GM23338 (cell line): ENCODE data around the gene TMEM30A. TPM values are rescaled to one million over a fixed set of nuclear protein-coding genes. Genes with fewer than 3 reads are reported as not detected.

Experiments used
- ATAC-seq: fragments of 200-7000 bp; cut with Tn5 transposase; 3 replicates; pipeline ENCODE4 v1.9.1; 2020
- DNase-seq: peaks from one replicate; pipeline ENCODE4 v3.0.0-alpha.2; 2015; ENCODE audit warnings: low spot score
- H2AFZ ChIP-seq: fragments of 200-600 bp; sonication (generic); 2 replicates; pipeline ENCODE4 v1.8.0; 2016; ENCODE audit warnings: antibody characterized with exemption, mild to moderate bottlenecking, moderate library complexity
- H3F3A ChIP-seq: fragments of 200-600 bp; sonication (generic); replicated peaks from 2 replicates; pipeline ENCODE4 v1.8.0; 2017; ENCODE audit warnings: antibody characterized with exemption, mixed run types, low read depth
- H3K27ac ChIP-seq: fragments of 200-600 bp; sonication (generic); 2 replicates; pipeline ENCODE4 v1.6.1; 2016; ENCODE audit warnings: low read depth
- H3K27me3 ChIP-seq: fragments of 200-600 bp; sonication (generic); 2 replicates; pipeline ENCODE4 v1.8.0; 2016; ENCODE audit warnings: mild to moderate bottlenecking, mixed run types, moderate library complexity; ENCODE audit not compliant: insufficient read depth
- H3K36me3 ChIP-seq: fragments of 200-600 bp; sonication (generic); 2 replicates; pipeline ENCODE4 v1.8.0; 2016; ENCODE audit warnings: mild to moderate bottlenecking; ENCODE audit not compliant: insufficient read depth
- H3K4me1 ChIP-seq: fragments of 200-600 bp; sonication (generic); 2 replicates; pipeline ENCODE4 v1.8.0; 2016; ENCODE audit warnings: mild to moderate bottlenecking, moderate library complexity; ENCODE audit not compliant: insufficient read depth
- H3K4me2 ChIP-seq: fragments of 200-600 bp; sonication (generic); 2 replicates; pipeline ENCODE4 v1.7.1; 2017; ENCODE audit warnings: mixed run types
- H3K4me3 ChIP-seq: fragments of 200-600 bp; sonication (generic); 2 replicates; pipeline ENCODE4 v1.6.1; 2016; ENCODE audit warnings: mixed run types
- H3K79me2 ChIP-seq: fragments of 200-600 bp; sonication (generic); replicated peaks from 2 replicates; pipeline ENCODE4 v1.8.0; 2017; ENCODE audit warnings: mild to moderate bottlenecking; ENCODE audit not compliant: insufficient read depth
- H3K9me2 ChIP-seq: fragments of 200-600 bp; sonication (generic); 2 replicates; pipeline ENCODE4 v1.8.0; 2017; ENCODE audit not compliant: insufficient read depth
- H4K20me1 ChIP-seq: fragments of 200-600 bp; sonication (generic); replicated peaks from 2 replicates; pipeline ENCODE4 v1.8.0; 2017; ENCODE audit warnings: mild to moderate bottlenecking; ENCODE audit not compliant: insufficient read depth
- H3K27ac Mint-ChIP-seq: 2 replicates; pipeline ENCODE4 v1.8.0; 2020; ENCODE audit warnings: inconsistent platforms, mild to moderate bottlenecking, moderate library complexity, mixed read lengths
- H3K27me3 Mint-ChIP-seq: 3 replicates; pipeline ENCODE4 v1.8.0; 2022; ENCODE audit warnings: low read depth, mild to moderate bottlenecking, moderate library complexity, mixed read lengths, inconsistent platforms; ENCODE audit not compliant: insufficient read depth, poor library complexity
- H3K36me3 Mint-ChIP-seq: 3 replicates; pipeline ENCODE4 v1.8.0; 2021; ENCODE audit warnings: low read depth, mild to moderate bottlenecking, inconsistent platforms, moderate library complexity, mixed read lengths
- H3K4me1 Mint-ChIP-seq: 3 replicates; pipeline ENCODE4 v1.8.0; 2020; ENCODE audit warnings: mild to moderate bottlenecking, inconsistent platforms, mixed read lengths
- H3K4me3 Mint-ChIP-seq: 3 replicates; pipeline ENCODE4 v1.8.0; 2021; ENCODE audit warnings: moderate library complexity, mild to moderate bottlenecking, inconsistent platforms, mixed read lengths
- H3K9me3 Mint-ChIP-seq: 3 replicates; pipeline ENCODE4 v1.8.0; 2020; ENCODE audit warnings: moderate library complexity, mild to moderate bottlenecking, inconsistent platforms, mixed read lengths
- CREB1 ChIP-seq: fragments of 250-450 bp; sonication (Bioruptor Pico); IDR thresholded peaks from 2 replicates; pipeline ENCODE4 v1.5.0; 2020; ENCODE audit warnings: low read depth, mild to moderate bottlenecking, moderate library complexity
- EZH2 ChIP-seq: fragments of 200-600 bp; sonication (generic); IDR thresholded peaks from one replicate; pipeline ENCODE4 v1.8.0; 2017; ENCODE audit warnings: antibody characterized with exemption, mild to moderate bottlenecking, low read depth; ENCODE audit not compliant: unreplicated experiment
- EZH2phosphoT487 ChIP-seq: fragments of 200-600 bp; sonication (generic); IDR thresholded peaks from one replicate; pipeline ENCODE4 v1.8.1; 2018; ENCODE audit warnings: antibody characterized with exemption; ENCODE audit not compliant: unreplicated experiment
- JUNB ChIP-seq: IDR thresholded peaks from one replicate; pipeline ENCODE4 v1.6.1; 2016; ENCODE audit warnings: antibody characterized with exemption; ENCODE audit not compliant: unreplicated experiment
- NANOG ChIP-seq: IDR thresholded peaks from 2 replicates; pipeline ENCODE4 v1.6.1; 2016; ENCODE audit warnings: antibody characterized with exemption, borderline replicate concordance
- POLR2AphosphoS5 ChIP-seq: IDR thresholded peaks from 2 replicates; pipeline ENCODE4 v1.6.1; 2016; ENCODE audit warnings: antibody characterized with exemption, low read depth
- STAT1 ChIP-seq: IDR thresholded peaks from one replicate; pipeline ENCODE4 v1.6.1; 2016; ENCODE audit warnings: antibody characterized with exemption; ENCODE audit not compliant: unreplicated experiment
- ZNF114 ChIP-seq: fragments of 250-450 bp; sonication (Bioruptor Pico); IDR thresholded peaks from 2 replicates; pipeline ENCODE4 v1.5.0; 2020; ENCODE audit warnings: mild to moderate bottlenecking, moderate library complexity
- ZNF331 ChIP-seq: fragments of 250-450 bp; sonication (Bioruptor Pico); IDR thresholded peaks from 2 replicates; pipeline ENCODE4 v1.5.0; 2020; ENCODE audit warnings: low read depth, mild to moderate bottlenecking, moderate library complexity
- polyA plus RNA-seq: library from polyadenylated mRNA; unstranded; fragments of >200 nt; fragmentation: Nextera tagmentation; extraction: Ambion mirVana; gene quantifications from 2 replicates; pipeline ENCODE4 v1.2.1, GENCODE V29; 2016
- total RNA-seq: library from RNA; depleted of rRNA; stranded (reverse); fragments of >200 nt; shearing (Covaris generic); gene quantifications from 2 replicates; pipeline ENCODE4 v1.2.3, GENCODE V29; 2014
- TF ChIP-seq, protein P1 (sequence below): IDR thresholded peaks from one replicate; pipeline ENCODE4 v1.6.1; 2018; ENCODE audit warnings: antibody characterized with exemption; ENCODE audit not compliant: unreplicated experiment
- TF ChIP-seq, protein P2 (sequence below): fragments of 250-450 bp; sonication (Bioruptor Pico); IDR thresholded peaks from 2 replicates; pipeline ENCODE4 v1.5.0; 2020; ENCODE audit warnings: mild to moderate bottlenecking, moderate library complexity
- TF ChIP-seq, protein P3 (sequence below): IDR thresholded peaks from 2 replicates; pipeline ENCODE4 v1.6.1; 2016; ENCODE audit warnings: antibody characterized with exemption
- TF ChIP-seq, protein P4 (sequence below), 2 experiments: fragments of 200-600 bp in 1 of 2; sonication (generic) in 1 of 2; conservative IDR thresholded peaks; 2 replicates each; pipeline versions ENCODE4 v1.5.1 to v1.6.1; 2016 to 2017; ENCODE audit warnings: antibody characterized with exemption in 2 of 2, low read depth in 2 of 2, mild to moderate bottlenecking in 2 of 2, moderate library complexity in 1 of 2

The TMEM30A gene
- total and polyA plus RNA-seq, 2 experiments from 2014 or later: 61.7 to 99.9 TPM

DNA sequence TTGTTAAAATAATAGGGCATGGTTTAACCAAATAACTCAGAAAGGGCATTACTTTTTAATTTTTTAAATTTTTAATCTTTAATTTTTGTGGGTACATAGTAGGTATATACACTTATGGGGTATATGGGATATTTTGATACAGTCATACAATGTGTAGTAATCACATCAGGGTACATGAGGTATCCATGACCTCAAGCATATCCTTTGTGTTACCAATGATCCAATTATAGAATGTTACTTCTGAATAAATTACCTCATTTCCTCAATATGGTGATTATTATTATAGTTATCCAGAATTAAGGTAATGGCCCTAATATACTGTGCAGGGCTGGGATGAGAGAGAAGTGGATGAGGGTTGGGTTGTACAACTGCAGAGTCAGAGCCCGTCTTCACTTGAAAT lies 45.1 kb upstream of the TMEM30A start:
- Mint-ChIP-seq H3K4me1 (peaks cover 43% of the 10 kb centered on the region), H3K4me3 (no peak overlapping the region), H3K9me3 (no peaks in the 10 kb centered on the region; the same call in 2 of the 3 replicates), H3K27me3 (peaks cover 1% of the 10 kb centered on the region), H3K27ac (no peak overlapping the region), H3K36me3 (no peaks in the 10 kb centered on the region)
- H3K79me2 ChIP-seq: no peaks in the 10 kb centered on the region
- H2AFZ ChIP-seq: no peak overlapping the region
- H3K36me3 ChIP-seq: no peaks in the 10 kb centered on the region
- DNase-seq (no peak), ATAC-seq (no peak)
- no peaks in the 10 kb centered on the region for H3F3A ChIP-seq
- H3K9me2 ChIP-seq: no peaks in the 10 kb centered on the region
- TF ChIP-seq ZNF331 (CRISPR knock-in tag) (no peak), EZH2 (no peak), JUNB (no peak), NANOG (no peak), POLR2AphosphoS5 (no peak), CREB1 (no peak), EZH2phosphoT487 (no peak), STAT1 (no peak), ZNF114 (CRISPR knock-in tag) (no peak)
- TF ChIP-seq, protein P1, sequence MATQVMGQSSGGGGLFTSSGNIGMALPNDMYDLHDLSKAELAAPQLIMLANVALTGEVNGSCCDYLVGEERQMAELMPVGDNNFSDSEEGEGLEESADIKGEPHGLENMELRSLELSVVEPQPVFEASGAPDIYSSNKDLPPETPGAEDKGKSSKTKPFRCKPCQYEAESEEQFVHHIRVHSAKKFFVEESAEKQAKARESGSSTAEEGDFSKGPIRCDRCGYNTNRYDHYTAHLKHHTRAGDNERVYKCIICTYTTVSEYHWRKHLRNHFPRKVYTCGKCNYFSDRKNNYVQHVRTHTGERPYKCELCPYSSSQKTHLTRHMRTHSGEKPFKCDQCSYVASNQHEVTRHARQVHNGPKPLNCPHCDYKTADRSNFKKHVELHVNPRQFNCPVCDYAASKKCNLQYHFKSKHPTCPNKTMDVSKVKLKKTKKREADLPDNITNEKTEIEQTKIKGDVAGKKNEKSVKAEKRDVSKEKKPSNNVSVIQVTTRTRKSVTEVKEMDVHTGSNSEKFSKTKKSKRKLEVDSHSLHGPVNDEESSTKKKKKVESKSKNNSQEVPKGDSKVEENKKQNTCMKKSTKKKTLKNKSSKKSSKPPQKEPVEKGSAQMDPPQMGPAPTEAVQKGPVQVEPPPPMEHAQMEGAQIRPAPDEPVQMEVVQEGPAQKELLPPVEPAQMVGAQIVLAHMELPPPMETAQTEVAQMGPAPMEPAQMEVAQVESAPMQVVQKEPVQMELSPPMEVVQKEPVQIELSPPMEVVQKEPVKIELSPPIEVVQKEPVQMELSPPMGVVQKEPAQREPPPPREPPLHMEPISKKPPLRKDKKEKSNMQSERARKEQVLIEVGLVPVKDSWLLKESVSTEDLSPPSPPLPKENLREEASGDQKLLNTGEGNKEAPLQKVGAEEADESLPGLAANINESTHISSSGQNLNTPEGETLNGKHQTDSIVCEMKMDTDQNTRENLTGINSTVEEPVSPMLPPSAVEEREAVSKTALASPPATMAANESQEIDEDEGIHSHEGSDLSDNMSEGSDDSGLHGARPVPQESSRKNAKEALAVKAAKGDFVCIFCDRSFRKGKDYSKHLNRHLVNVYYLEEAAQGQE: no peak
- TF ChIP-seq, protein P2, sequence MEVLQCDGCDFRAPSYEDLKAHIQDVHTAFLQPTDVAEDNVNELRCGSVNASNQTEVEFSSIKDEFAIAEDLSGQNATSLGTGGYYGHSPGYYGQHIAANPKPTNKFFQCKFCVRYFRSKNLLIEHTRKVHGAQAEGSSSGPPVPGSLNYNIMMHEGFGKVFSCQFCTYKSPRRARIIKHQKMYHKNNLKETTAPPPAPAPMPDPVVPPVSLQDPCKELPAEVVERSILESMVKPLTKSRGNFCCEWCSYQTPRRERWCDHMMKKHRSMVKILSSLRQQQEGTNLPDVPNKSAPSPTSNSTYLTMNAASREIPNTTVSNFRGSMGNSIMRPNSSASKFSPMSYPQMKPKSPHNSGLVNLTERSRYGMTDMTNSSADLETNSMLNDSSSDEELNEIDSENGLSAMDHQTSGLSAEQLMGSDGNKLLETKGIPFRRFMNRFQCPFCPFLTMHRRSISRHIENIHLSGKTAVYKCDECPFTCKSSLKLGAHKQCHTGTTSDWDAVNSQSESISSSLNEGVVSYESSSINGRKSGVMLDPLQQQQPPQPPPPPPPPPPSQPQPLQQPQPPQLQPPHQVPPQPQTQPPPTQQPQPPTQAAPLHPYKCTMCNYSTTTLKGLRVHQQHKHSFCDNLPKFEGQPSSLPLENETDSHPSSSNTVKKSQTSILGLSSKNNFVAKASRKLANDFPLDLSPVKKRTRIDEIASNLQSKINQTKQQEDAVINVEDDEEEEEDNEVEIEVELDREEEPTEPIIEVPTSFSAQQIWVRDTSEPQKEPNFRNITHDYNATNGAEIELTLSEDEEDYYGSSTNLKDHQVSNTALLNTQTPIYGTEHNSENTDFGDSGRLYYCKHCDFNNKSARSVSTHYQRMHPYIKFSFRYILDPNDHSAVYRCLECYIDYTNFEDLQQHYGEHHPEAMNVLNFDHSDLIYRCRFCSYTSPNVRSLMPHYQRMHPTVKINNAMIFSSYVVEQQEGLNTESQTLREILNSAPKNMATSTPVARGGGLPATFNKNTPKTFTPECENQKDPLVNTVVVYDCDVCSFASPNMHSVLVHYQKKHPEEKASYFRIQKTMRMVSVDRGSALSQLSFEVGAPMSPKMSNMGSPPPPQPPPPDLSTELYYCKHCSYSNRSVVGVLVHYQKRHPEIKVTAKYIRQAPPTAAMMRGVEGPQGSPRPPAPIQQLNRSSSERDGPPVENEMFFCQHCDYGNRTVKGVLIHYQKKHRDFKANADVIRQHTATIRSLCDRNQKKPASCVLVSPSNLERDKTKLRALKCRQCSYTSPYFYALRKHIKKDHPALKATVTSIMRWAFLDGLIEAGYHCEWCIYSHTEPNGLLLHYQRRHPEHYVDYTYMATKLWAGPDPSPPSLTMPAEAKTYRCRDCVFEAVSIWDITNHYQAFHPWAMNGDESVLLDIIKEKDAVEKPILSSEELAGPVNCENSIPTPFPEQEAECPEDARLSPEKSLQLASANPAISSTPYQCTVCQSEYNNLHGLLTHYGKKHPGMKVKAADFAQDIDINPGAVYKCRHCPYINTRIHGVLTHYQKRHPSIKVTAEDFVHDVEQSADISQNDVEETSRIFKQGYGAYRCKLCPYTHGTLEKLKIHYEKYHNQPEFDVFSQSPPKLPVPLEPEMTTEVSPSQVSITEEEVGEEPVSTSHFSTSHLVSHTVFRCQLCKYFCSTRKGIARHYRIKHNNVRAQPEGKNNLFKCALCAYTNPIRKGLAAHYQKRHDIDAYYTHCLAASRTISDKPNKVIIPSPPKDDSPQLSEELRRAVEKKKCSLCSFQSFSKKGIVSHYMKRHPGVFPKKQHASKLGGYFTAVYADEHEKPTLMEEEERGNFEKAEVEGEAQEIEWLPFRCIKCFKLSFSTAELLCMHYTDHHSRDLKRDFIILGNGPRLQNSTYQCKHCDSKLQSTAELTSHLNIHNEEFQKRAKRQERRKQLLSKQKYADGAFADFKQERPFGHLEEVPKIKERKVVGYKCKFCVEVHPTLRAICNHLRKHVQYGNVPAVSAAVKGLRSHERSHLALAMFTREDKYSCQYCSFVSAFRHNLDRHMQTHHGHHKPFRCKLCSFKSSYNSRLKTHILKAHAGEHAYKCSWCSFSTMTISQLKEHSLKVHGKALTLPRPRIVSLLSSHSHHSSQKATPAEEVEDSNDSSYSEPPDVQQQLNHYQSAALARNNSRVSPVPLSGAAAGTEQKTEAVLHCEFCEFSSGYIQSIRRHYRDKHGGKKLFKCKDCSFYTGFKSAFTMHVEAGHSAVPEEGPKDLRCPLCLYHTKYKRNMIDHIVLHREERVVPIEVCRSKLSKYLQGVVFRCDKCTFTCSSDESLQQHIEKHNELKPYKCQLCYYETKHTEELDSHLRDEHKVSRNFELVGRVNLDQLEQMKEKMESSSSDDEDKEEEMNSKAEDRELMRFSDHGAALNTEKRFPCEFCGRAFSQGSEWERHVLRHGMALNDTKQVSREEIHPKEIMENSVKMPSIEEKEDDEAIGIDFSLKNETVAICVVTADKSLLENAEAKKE (CRISPR knock-in tag): no peak
- TF ChIP-seq, protein P3, sequence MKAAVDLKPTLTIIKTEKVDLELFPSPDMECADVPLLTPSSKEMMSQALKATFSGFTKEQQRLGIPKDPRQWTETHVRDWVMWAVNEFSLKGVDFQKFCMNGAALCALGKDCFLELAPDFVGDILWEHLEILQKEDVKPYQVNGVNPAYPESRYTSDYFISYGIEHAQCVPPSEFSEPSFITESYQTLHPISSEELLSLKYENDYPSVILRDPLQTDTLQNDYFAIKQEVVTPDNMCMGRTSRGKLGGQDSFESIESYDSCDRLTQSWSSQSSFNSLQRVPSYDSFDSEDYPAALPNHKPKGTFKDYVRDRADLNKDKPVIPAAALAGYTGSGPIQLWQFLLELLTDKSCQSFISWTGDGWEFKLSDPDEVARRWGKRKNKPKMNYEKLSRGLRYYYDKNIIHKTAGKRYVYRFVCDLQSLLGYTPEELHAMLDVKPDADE: no peak
- TF ChIP-seq, protein P4, sequence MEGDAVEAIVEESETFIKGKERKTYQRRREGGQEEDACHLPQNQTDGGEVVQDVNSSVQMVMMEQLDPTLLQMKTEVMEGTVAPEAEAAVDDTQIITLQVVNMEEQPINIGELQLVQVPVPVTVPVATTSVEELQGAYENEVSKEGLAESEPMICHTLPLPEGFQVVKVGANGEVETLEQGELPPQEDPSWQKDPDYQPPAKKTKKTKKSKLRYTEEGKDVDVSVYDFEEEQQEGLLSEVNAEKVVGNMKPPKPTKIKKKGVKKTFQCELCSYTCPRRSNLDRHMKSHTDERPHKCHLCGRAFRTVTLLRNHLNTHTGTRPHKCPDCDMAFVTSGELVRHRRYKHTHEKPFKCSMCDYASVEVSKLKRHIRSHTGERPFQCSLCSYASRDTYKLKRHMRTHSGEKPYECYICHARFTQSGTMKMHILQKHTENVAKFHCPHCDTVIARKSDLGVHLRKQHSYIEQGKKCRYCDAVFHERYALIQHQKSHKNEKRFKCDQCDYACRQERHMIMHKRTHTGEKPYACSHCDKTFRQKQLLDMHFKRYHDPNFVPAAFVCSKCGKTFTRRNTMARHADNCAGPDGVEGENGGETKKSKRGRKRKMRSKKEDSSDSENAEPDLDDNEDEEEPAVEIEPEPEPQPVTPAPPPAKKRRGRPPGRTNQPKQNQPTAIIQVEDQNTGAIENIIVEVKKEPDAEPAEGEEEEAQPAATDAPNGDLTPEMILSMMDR (conservative IDR thresholded peaks at IDR 0.05; ENCODE audit: low read depth in 2 of 2): no peak
- H3K4me1 ChIP-seq: peaks cover 39% of the 10 kb centered on the region
- H3K4me2 ChIP-seq: no peak overlapping the region
- no peaks in the 10 kb centered on the region for H3K27me3 ChIP-seq
- no peak overlapping the region for H3K27ac ChIP-seq
- no peaks in the 10 kb centered on the region for H4K20me1 ChIP-seq
- no peak overlapping the region for H3K4me3 ChIP-seq
